Thoracic aorta (tissue), 2 donors: ENCODE data around the gene C6orf58. TPM values are rescaled to one million over a fixed set of nuclear protein-coding genes. Genes with fewer than 3 reads are reported as not detected.
A peak's percentile ranks its signal among the peaks of the same experiment; 100 is the strongest.

Source experiments
- ATAC-seq: fragments of 150-250 bp; one replicate; pipeline ENCODE4 v1.8.0; 2017; ENCODE audit warnings: low read depth; ENCODE audit not compliant: insufficient number of reproducible peaks, low FRiP score
- DNase-seq: peaks from one replicate; pipeline ENCODE4 v3.0.0-alpha.2; 2020; ENCODE audit warnings: low spot score
- H3K27ac ChIP-seq, 2 donors: fragments of 200-600 bp; sonication (generic); 1 replicate in 1 of 2; 2 replicates in 1 of 2; pipeline ENCODE4 v1.5.1; 2016; ENCODE audit warnings: mild to moderate bottlenecking in 2 of 2, moderate library complexity in 2 of 2
- H3K27me3 ChIP-seq: fragments of 200-600 bp; sonication (generic); replicated peaks from 2 replicates; pipeline ENCODE4 v1.6.0; 2016; ENCODE audit warnings: mild to moderate bottlenecking; ENCODE audit not compliant: insufficient read depth
- H3K36me3 ChIP-seq: fragments of 200-600 bp; sonication (generic); one replicate; pipeline ENCODE4 v1.5.1; 2016
- H3K4me1 ChIP-seq, 2 donors: fragments of 200-600 bp; sonication (generic); 1 replicate in 1 of 2; 2 replicates in 1 of 2; pipeline versions ENCODE4 v1.5.1 to v1.6.0; 2016; ENCODE audit warnings: low read depth in 2 of 2, mild to moderate bottlenecking in 1 of 2; ENCODE audit not compliant: control insufficient read depth in 1 of 2
- H3K4me3 ChIP-seq: fragments of 200-600 bp; sonication (generic); 2 replicates; pipeline ENCODE4 v1.5.1; 2016; ENCODE audit warnings: mild to moderate bottlenecking
- H3K9me3 ChIP-seq: fragments of 200-600 bp; sonication (generic); 2 replicates; pipeline ENCODE4 v1.5.1; 2016
- total RNA-seq, 2 donors: library from RNA; depleted of rRNA; stranded (reverse); fragments of >200 nt; gene quantifications; one replicate each; pipeline versions ENCODE4 v1.1.0 to v1.2.3, GENCODE V29; 2016
- TF ChIP-seq, protein P1 (sequence below): fragments of 200-600 bp; sonication (generic); IDR thresholded peaks from one replicate; pipeline ENCODE4 v1.5.1; 2019; ENCODE audit warnings: antibody characterized with exemption

Gene C6orf58
- total RNA-seq, result not detected

DNA sequence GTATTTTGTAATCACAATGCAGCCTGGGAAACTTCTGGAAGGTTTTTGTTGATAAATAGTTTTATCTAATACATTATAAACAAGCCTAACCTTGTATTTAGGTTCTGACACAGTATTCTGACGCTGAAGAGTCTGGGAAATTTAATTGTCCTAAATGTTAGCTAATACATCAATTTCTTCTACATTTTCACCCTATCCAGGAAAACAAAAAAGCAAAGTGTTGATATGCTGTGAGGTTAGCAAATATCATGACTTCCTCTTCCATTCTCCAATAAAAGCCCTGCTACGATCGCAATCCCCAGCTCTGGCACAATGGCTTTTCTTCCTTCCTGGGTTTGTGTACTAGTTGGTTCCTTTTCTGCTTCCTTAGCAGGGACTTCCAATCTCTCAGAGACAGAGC is at the start of gene C6orf58:
TSS of gene C6orf58 (plus strand) at position 301 of the 400 bp plus-strand sequence. CDS start at position 313, 12 bp downstream.
- Histone ChIP-seq H3K4me3 (no peak within 1 kb of the TSS), H3K27ac (no peak within 1 kb of the TSS), H3K27me3 (no peaks in the 10 kb centered on the region), H3K36me3 (no peaks in the 10 kb centered on the region), H3K9me3 (no peaks in the 10 kb centered on the region), H3K4me1 (no peaks in the 10 kb centered on the region)
- TF ChIP-seq, protein P1, sequence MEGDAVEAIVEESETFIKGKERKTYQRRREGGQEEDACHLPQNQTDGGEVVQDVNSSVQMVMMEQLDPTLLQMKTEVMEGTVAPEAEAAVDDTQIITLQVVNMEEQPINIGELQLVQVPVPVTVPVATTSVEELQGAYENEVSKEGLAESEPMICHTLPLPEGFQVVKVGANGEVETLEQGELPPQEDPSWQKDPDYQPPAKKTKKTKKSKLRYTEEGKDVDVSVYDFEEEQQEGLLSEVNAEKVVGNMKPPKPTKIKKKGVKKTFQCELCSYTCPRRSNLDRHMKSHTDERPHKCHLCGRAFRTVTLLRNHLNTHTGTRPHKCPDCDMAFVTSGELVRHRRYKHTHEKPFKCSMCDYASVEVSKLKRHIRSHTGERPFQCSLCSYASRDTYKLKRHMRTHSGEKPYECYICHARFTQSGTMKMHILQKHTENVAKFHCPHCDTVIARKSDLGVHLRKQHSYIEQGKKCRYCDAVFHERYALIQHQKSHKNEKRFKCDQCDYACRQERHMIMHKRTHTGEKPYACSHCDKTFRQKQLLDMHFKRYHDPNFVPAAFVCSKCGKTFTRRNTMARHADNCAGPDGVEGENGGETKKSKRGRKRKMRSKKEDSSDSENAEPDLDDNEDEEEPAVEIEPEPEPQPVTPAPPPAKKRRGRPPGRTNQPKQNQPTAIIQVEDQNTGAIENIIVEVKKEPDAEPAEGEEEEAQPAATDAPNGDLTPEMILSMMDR, result no peak
- no peak for ATAC-seq
- no peak for DNase-seq

DNA sequence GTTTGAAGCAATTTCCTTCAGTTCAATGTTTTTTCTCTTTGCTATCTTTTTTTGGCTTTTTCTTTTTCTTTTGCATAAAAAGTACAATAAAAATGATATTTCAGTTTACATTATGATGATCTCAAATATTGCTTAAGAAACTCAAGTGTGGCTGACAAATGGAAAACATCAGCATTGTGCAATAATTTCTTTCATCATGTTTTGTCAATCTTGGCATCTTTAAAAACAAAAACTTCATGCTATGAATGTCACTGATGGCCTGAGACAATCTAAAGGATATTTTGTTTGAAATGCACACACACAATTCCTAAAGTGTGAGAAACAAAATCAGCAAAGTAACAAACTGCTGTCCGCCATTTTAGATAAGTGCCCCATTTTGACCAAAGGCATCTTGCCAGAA is 44.0 kb upstream of the C6orf58 start:
- TF ChIP-seq, protein P1, result no peak
- no peak for DNase-seq
- no peak for ATAC-seq

DNA sequence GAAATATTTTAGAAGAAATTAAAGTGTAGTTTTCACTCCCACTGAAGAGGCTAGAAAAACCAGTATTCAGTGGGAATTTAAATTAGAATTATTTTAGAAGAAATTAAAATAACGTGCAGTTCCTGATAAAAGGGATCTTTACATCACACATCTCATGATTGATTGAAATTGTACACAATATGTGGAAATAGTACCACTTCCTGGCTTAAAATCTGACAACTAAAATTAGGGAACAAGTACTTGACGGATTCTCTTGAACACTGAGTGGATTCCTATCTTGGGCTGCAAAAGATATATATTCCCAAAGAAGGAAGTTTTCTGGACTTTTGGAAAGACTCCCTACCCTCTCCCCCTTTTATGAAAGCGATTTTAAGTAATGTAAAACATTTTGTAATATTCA is 43.2 kb upstream of the C6orf58 start:
- Histone ChIP-seq H3K27ac (no peak overlapping the region), H3K9me3 (no peaks in the 10 kb centered on the region), H3K36me3 (no peaks in the 10 kb centered on the region), H3K27me3 (no peaks in the 10 kb centered on the region), H3K4me1 (no peaks in the 10 kb centered on the region), H3K4me3 (no peak overlapping the region)
- DNase-seq (no peak), ATAC-seq (no peak)
- TF ChIP-seq, protein P1, result no peak

More for the DNA sequence above, 44.0 kb upstream of the C6orf58 start:
- no peak overlapping the region for H3K27ac ChIP-seq
- H3K36me3 ChIP-seq, result no peaks in the 10 kb centered on the region
- H3K4me3 ChIP-seq, result no peak overlapping the region
- no peaks in the 10 kb centered on the region for H3K27me3 ChIP-seq
- no peaks in the 10 kb centered on the region for H3K4me1 ChIP-seq
- H3K9me3 ChIP-seq, result no peaks in the 10 kb centered on the region

DNA sequence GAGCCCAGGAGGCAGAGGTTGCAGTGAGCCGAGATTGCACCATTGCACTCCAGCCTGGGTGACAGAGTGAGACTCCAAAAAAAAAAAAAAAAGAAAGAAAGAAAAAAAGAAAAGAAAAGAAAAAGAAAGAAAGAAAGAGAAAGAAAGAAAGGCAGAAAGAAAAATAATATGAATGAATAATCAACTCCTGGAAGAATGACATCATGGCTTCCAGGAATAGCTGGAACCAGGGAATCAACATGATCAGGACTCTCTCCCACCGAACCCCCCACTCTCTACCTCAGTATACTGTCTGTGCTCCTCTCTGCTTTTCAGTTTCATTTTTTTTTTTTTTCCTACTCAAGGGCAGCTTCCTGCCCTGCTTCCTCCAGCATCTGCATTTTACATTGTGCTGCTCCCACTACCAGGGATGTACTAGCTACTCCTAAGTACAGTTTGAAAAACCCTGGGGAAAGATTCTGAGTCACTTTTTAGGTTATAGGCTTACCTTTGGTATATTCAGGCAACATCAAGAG is 38.2 kb upstream of the C6orf58 start:
- Histone ChIP-seq H3K4me3 (no peak overlapping the region), H3K27ac (no peak overlapping the region), H3K27me3 (no peaks in the 10 kb centered on the region), H3K9me3 (no peaks in the 10 kb centered on the region), H3K36me3 (no peaks in the 10 kb centered on the region), H3K4me1 (peaks cover 0 to 3% of the 10 kb centered on the region in 2 donors)
- DNase-seq (no peak), ATAC-seq (no peak)
- TF ChIP-seq, protein P1, result no peak

DNA sequence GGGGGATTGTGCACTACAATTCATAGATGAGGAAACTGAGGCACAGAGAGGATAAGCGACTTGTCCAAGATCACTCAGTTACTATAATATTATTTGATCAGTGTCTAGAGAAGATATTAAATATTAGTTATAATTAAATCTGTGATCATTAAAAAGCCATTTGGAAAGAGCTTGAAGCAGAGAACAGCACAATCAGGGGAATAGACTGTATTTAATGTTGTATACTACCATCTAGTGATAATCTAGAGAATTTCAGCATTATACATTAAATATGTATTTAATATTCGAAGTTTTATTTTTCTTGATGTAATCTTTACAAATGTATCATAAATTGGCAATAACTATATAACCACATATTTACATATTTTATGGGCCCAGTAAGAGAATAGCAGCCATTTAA is 37.7 kb upstream of the C6orf58 start:
- DNase-seq (no peak), ATAC-seq (no peak)
- Histone ChIP-seq H3K27me3 (no peaks in the 10 kb centered on the region), H3K27ac (no peak overlapping the region), H3K36me3 (no peaks in the 10 kb centered on the region), H3K4me1 (peaks cover 0 to 3% of the 10 kb centered on the region in 2 donors), H3K4me3 (no peak overlapping the region), H3K9me3 (no peaks in the 10 kb centered on the region)
- TF ChIP-seq, protein P1, result peak; percentile 47
